Posterior cingulate gyrus (tissue), 11 donors: ENCODE results near the gene BSDC1.
"Not testable (repeated sequence)": the region's sequence is repeated elsewhere in the genome, so short reads cannot be mapped to it uniquely, and the experiment has no call there.

Source experiments
- DNase-seq, 10 donors: peaks; one replicate each; pipeline versions ENCODE4 v3.0.0 to v3.0.0-alpha.2; 2020 to 2021; ENCODE audit warnings: mixed read lengths in 3 of 10
- intact Hi-C: fragments of 100-400 bp; cut with DNase I; formaldehyde crosslinking; loops from one replicate; pipeline ENCODE4 v1.15.1; 2023

BSDC1 gene

GRCh38 chr1:32394141-32394889, at the start of gene BSDC1:
Gene BSDC1, minus strand, starts transcription at chr1:32394441. Its CDS starts 27 bp downstream, at chr1:32394414.
- peak; percentile 97 to 100 (median 98) for DNase-seq
- intact Hi-C loops: loop anchor here (10.0 kb wide), 1 partner anchor 180 kb away; no protein-coding TSS in a partner anchor

- DNase-seq, intact Hi-C loops: not testable (repeated sequence)
Measured at GRCh38 chr1:32441467-32441866, 47.2 kb upstream of the BSDC1 start.

- DNase-seq, intact Hi-C loops: not testable (repeated sequence)
Measured at GRCh38 chr1:32438777-32439176, 44.5 kb upstream of the BSDC1 start.

- DNase-seq: no peak
- intact Hi-C loops: no loop called here
Measured at GRCh38 chr1:32438136-32438535, 43.9 kb upstream of the BSDC1 start.

GRCh38 chr1:32431736-32432400, 37.6 kb upstream of the BSDC1 start:
- intact Hi-C loops: no loop called here
- no peak for DNase-seq

- no peak for DNase-seq
Measured at GRCh38 chr1:32427264-32427963, 33.2 kb upstream of the BSDC1 start.

GRCh38 chr1:32426489-32427255, 32.4 kb upstream of the BSDC1 start:
- intact Hi-C loops: no loop called here
- DNase-seq: peak in 2 of 10 donors; percentile 7 to 66

More at GRCh38 chr1:32427264-32427963, 33.2 kb upstream of the BSDC1 start:
- intact Hi-C loops: no loop called here

- DNase-seq: no peak
- intact Hi-C loops: no loop called here
Measured at GRCh38 chr1:32421775-32422174, 27.5 kb upstream of the BSDC1 start.

GRCh38 chr1:32414186-32414886, 20.1 kb upstream of the BSDC1 start:
- intact Hi-C loops: loop anchor here (1.0 kb wide), 1 partner anchor 13 kb away; no protein-coding TSS in a partner anchor
- DNase-seq: no peak

- intact Hi-C loops: loop anchor here (1.0 kb wide), 1 partner anchor 12 kb away; no protein-coding TSS in a partner anchor
- peak in 4 of 10 donors; percentile 16 to 67 (median 35) for DNase-seq
Measured at GRCh38 chr1:32413507-32414185, 19.4 kb upstream of the BSDC1 start.

GRCh38 chr1:32411261-32411660, 17.0 kb upstream of the BSDC1 start:
- DNase-seq: no peak
- intact Hi-C loops: no loop called here

GRCh38 chr1:32406629-32407111, 12.4 kb upstream of the BSDC1 start:
- no peak for DNase-seq
- intact Hi-C loops: no loop called here

- DNase-seq: no peak
- intact Hi-C loops: no loop called here
Measured at GRCh38 chr1:32405672-32406467, 11.6 kb upstream of the BSDC1 start.

- DNase-seq: no peak
- intact Hi-C loops: loop anchor here (5.0 kb wide), 1 partner anchor 367 kb away; no protein-coding TSS in a partner anchor
Measured at GRCh38 chr1:32404946-32405345, 10.7 kb upstream of the BSDC1 start.

- intact Hi-C loops: loop anchor here (1.0 to 5.0 kb wide), 2 partner anchors 13 to 371 kb away; no protein-coding TSS in a partner anchor
- DNase-seq: peak; percentile 73 to 98 (median 86)
Measured at GRCh38 chr1:32400876-32401631, 6.8 kb upstream of the BSDC1 start.

GRCh38 chr1:32399843-32400242, 5.6 kb upstream of the BSDC1 start:
- no peak for DNase-seq
- intact Hi-C loops: loop anchor here (5.0 to 10.0 kb wide), 2 partner anchors 185 to 372 kb away; no protein-coding TSS in a partner anchor

- intact Hi-C loops: loop anchor here (10.0 kb wide), 1 partner anchor 184 kb away; no protein-coding TSS in a partner anchor
- DNase-seq: no peak
Measured at GRCh38 chr1:32398401-32398800, 4.2 kb upstream of the BSDC1 start.
